HCT116 (cell line): ENCODE measurements around the gene SORL1. TPM values are rescaled to one million over a fixed set of nuclear protein-coding genes. Genes with fewer than 3 reads are reported as not detected.

Experiments
- ATAC-seq: fragments of 200-7000 bp; cut with Tn5 transposase; 2 replicates; pipeline ENCODE4 v1.9.1; 2020; ENCODE audit warnings: mild to moderate bottlenecking, moderate library complexity
- BruUV-seq: library from RNA; stranded (reverse); fragments of 400-500 nt; replicated peaks from 2 replicates; lab custom pipeline; 2021; lab: Mats Ljungman, UMichigan
- CTCF ChIA-PET: fragments of 300-600 bp; sonication (Branson Sonifier 250); formaldehyde crosslinking; loops from one replicate; lab custom pipeline; 2021; ENCODE audit warnings: antibody characterized with exemption; lab: Charles Lee
- POLR2A ChIA-PET: fragments of 300-600, 350-600 bp; sonication (Branson Sonifier 250); formaldehyde crosslinking; loops from one replicate; lab custom pipeline; 2021; ENCODE audit warnings: antibody characterized with exemption; lab: Charles Lee
- RAD21 ChIA-PET, 2 experiments: fragments of 300-600 bp; sonication (Branson Sonifier 250); formaldehyde crosslinking; loops; one replicate each; lab custom pipeline; 2023; ENCODE audit warnings: low total read pairs in 2 of 2; ENCODE audit not compliant: uncharacterized antibody in 2 of 2, unreplicated experiment in 2 of 2, low non-redundant PET in 1 of 2; lab: Charles Lee
- DNase-seq: peaks from one replicate; pipeline ENCODE4 v3.0.0-alpha.2; 2010; ENCODE audit warnings: low read depth, low spot score
- H2AFZ ChIP-seq: fragments of 200-600 bp; shearing (Covaris generic), sonication (generic); 2 replicates; pipeline ENCODE4 v1.6.1; 2017; ENCODE audit warnings: low read depth, mixed run types, mixed read lengths, antibody characterized with exemption, low read length; ENCODE audit not compliant: poor library complexity, severe bottlenecking
- H3K27ac ChIP-seq: 2 replicates; pipeline ENCODE4 v1.5.1; 2012; ENCODE audit warnings: low read depth, low read length
- H3K27me3 ChIP-seq: fragments of 200-600 bp; sonication (generic); 2 replicates; pipeline ENCODE4 v1.6.1; 2016; ENCODE audit warnings: mixed run types, low read length, mixed read lengths; ENCODE audit not compliant: insufficient read depth
- H3K36me3 ChIP-seq, 2 experiments: fragments of 200-500 bp in 1 of 2; fragments of 200-600 bp in 1 of 2; sonication (Bioruptor generic) in 1 of 2; sonication (generic) in 1 of 2; 2 replicates each; pipeline versions ENCODE4 v1.5.1 to v1.6.1; 2014 to 2016; ENCODE audit warnings: low read length in 2 of 2, inconsistent platforms in 1 of 2, mixed read lengths in 1 of 2, mixed run types in 1 of 2; ENCODE audit not compliant: insufficient read depth in 2 of 2, control insufficient read depth in 1 of 2
- H3K4me1 ChIP-seq, 2 experiments: fragments of 200-600 bp in 1 of 2; sonication (generic) in 1 of 2; 2 replicates each; pipeline versions ENCODE4 v1.5.1 to v1.6.1; 2012 to 2017; ENCODE audit warnings: low read length in 2 of 2, inconsistent platforms in 1 of 2, mild to moderate bottlenecking in 1 of 2, mixed read lengths in 1 of 2, mixed run types in 1 of 2, moderate library complexity in 1 of 2; ENCODE audit not compliant: insufficient read depth in 2 of 2, control insufficient read depth in 1 of 2
- H3K4me2 ChIP-seq: fragments of 200-600 bp; sonication (generic); 2 replicates; pipeline ENCODE4 v1.6.1; 2017; ENCODE audit warnings: mixed run types, low read length, mixed read lengths
- H3K4me3 ChIP-seq, 2 experiments: fragments of 200-600 bp in 1 of 2; sonication (generic) in 1 of 2; replicated peaks in 1 of 2; 2 replicates each; pipeline ENCODE4 v1.5.1; 2011 to 2016; ENCODE audit warnings: low read length in 2 of 2, control low read depth in 1 of 2, low read depth in 1 of 2, mild to moderate bottlenecking in 1 of 2, mixed read lengths in 1 of 2, mixed run types in 1 of 2
- H3K79me2 ChIP-seq: fragments of 200-600 bp; sonication (generic); 2 replicates; pipeline ENCODE4 v1.6.1; 2017; ENCODE audit warnings: mild to moderate bottlenecking, mixed run types, low read length, moderate library complexity, mixed read lengths; ENCODE audit not compliant: insufficient read depth
- H3K9ac ChIP-seq: fragments of 200-600 bp; sonication (generic); 2 replicates; pipeline ENCODE4 v1.6.1; 2016; ENCODE audit warnings: low read length, mixed read lengths
- H3K9me2 ChIP-seq: fragments of 200-600 bp; sonication (generic), shearing (Covaris generic); 2 replicates; pipeline ENCODE4 v1.6.1; 2017; ENCODE audit warnings: mixed run types, mild to moderate bottlenecking, moderate library complexity; ENCODE audit not compliant: insufficient read depth
- H3K9me3 ChIP-seq, 2 experiments: fragments of 200-500 bp in 1 of 2; fragments of 200-600 bp in 1 of 2; sonication (Bioruptor generic) in 1 of 2; sonication (generic) in 1 of 2; 2 replicates each; pipeline ENCODE4 v1.6.1; 2014 to 2017; ENCODE audit warnings: low read length in 2 of 2, mixed read lengths in 2 of 2, inconsistent platforms in 1 of 2, low read depth in 1 of 2, mild to moderate bottlenecking in 1 of 2, mixed run types in 1 of 2, moderate library complexity in 1 of 2; ENCODE audit not compliant: control insufficient read depth in 1 of 2, insufficient read depth in 1 of 2
- H4K20me1 ChIP-seq: fragments of 200-600 bp; sonication (generic), shearing (Covaris generic); 2 replicates; pipeline ENCODE4 v1.6.1; 2017; ENCODE audit warnings: mixed run types, mild to moderate bottlenecking, moderate library complexity; ENCODE audit not compliant: insufficient read depth
- CBX3 ChIP-seq: IDR thresholded peaks from 2 replicates; pipeline ENCODE4 v1.6.1; 2012; ENCODE audit warnings: low read depth
- ELF1 ChIP-seq: IDR thresholded peaks from 2 replicates; pipeline ENCODE4 v1.6.1; 2012; ENCODE audit warnings: low read depth, borderline replicate concordance
- EZH2 ChIP-seq: fragments of 200-600 bp; sonication (generic); IDR thresholded peaks from 2 replicates; pipeline ENCODE4 v1.6.1; 2017; ENCODE audit warnings: antibody characterized with exemption, mixed run types
- FOSL1 ChIP-seq: IDR thresholded peaks from 2 replicates; pipeline ENCODE4 v1.6.1; 2012; ENCODE audit warnings: low read depth
- JUND ChIP-seq: IDR thresholded peaks from 2 replicates; pipeline ENCODE4 v1.6.1; 2012
- POLR2A ChIP-seq: IDR thresholded peaks from 2 replicates; pipeline ENCODE4 v1.7.0; 2011; ENCODE audit warnings: borderline replicate concordance; ENCODE audit not compliant: insufficient read depth, insufficient read length; ENCODE audit errors: extremely low read depth
- POLR2AphosphoS5 ChIP-seq: IDR thresholded peaks from 2 replicates; pipeline ENCODE4 v1.6.1; 2011; ENCODE audit warnings: mild to moderate bottlenecking, low read depth, low read length, moderate library complexity
- SIN3A ChIP-seq: IDR thresholded peaks from 2 replicates; pipeline ENCODE4 v1.6.1; 2012; ENCODE audit warnings: low read depth
- SP1 ChIP-seq: IDR thresholded peaks from 2 replicates; pipeline ENCODE4 v1.6.1; 2012; ENCODE audit warnings: low read depth
- SRF ChIP-seq: IDR thresholded peaks from 2 replicates; pipeline ENCODE4 v1.6.1; 2012; ENCODE audit warnings: low read depth
- TCF7L2 ChIP-seq: IDR thresholded peaks from 2 replicates; pipeline ENCODE4 v1.7.0; 2011; ENCODE audit warnings: borderline replicate concordance, inconsistent platforms; ENCODE audit not compliant: insufficient read depth, insufficient read length; ENCODE audit errors: extremely low read depth
- YY1 ChIP-seq: IDR thresholded peaks from 2 replicates; pipeline ENCODE4 v1.6.1; 2011; ENCODE audit warnings: low read length, low read depth, moderate library complexity, mild to moderate bottlenecking; ENCODE audit not compliant: insufficient replicate concordance; ENCODE audit errors: extremely low read depth
- ZFX ChIP-seq: fragments of 450-650 bp; IDR thresholded peaks from 2 replicates; pipeline ENCODE4 v1.6.1; 2017
- intact Hi-C: fragments of 100-400 bp; cut with micrococcal nuclease; formaldehyde crosslinking; loops from 2 replicates; pipeline ENCODE4 v1.10.0; 2022
- total RNA-seq: library from RNA; stranded (reverse); gene quantifications from one replicate; pipeline ENCODE4 v1.2.1, GENCODE V29; 2021; ENCODE audit not compliant: unreplicated experiment
- TF ChIP-seq, protein P1 (sequence below): IDR thresholded peaks from 2 replicates; pipeline ENCODE4 v1.6.1; 2012
- TF ChIP-seq, protein P2 (sequence below): IDR thresholded peaks from 2 replicates; pipeline ENCODE4 v1.6.1; 2012

SORL1 gene
- total RNA-seq, 1 experiment from 2014 or later, result 17.4 TPM

DNA sequence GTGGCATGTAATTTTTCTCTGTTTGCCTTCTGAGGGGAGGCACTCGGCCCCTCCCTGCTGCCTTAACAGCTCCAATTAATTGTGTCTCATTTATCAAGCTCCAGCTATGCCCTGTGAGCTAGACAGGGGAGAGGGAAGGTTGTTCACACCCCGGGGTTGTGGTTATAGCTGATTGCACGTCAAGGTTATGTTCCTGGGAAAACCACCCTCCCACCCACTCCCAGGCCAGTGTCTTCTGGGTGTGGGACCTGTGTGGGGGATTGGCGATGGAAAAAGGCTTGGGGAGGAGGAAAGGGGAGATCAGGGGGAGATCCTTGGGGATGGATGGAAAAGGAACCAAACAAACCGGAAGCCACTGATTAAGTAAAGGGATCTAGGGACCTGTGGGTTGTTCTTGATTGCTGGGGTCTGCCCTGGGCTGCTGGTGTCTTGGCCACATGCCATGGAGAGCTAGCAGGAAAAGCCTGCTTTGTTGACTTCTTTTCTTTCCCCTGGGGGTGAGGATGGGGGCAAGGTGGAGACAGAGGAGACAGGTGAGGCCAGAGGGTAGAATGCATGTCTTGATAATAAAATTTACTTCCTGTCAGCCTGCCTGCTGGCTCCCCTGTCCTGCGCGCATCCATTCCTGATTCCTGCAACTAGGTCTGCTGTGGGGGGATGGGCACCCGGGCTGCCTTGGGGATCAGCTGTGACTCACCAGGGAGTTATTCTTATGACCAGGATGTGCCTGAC is 14.1 kb downstream of the SORL1 start:
- Histone ChIP-seq H3K27ac (peak overlapping the region; percentile 78), H3K4me2 (peak overlapping the region; percentile 66), H3K9ac (peak overlapping the region; percentile 57), H3K9me3 (no peaks in the 10 kb centered on the region), H4K20me1 (no peaks in the 10 kb centered on the region), H3K4me3 (peak overlapping the region; percentile 31 to 51), H3K36me3 (no peaks in the 10 kb centered on the region), H3K79me2 (no peaks in the 10 kb centered on the region; the same call in 1 of the 2 replicates), H2AFZ (no peak overlapping the region), H3K27me3 (no peaks in the 10 kb centered on the region), H3K9me2 (no peaks in the 10 kb centered on the region), H3K4me1 (peaks cover 52 to 61% of the 10 kb centered on the region in 2 experiments)
- ChIA-PET CTCF (no interaction called here), POLR2A (interaction anchor here (0.8 to 2.0 kb wide), 4 partner anchors 10 to 15 kb away, joined by 3 to 8 read pairs (median 5); partner anchors contain the start of gene SORL1-AS1), RAD21 (no interaction called here)
- DNase-seq, result peak; percentile 93
- TF ChIP-seq ZFX (no peak), SP1 (peak; percentile 89), POLR2A (no peak), ELF1 (no peak), YY1 (peak; percentile 41), SRF (no peak), SIN3A (peak; percentile 63; the same call in 1 of the 2 replicates), FOSL1 (peak; percentile 90), EZH2 (no peak), POLR2AphosphoS5 (peak; percentile 66), CBX3 (peak; percentile 83), JUND (peak; percentile 93), TCF7L2 (peak; percentile 73)
- TF ChIP-seq, protein P1, sequence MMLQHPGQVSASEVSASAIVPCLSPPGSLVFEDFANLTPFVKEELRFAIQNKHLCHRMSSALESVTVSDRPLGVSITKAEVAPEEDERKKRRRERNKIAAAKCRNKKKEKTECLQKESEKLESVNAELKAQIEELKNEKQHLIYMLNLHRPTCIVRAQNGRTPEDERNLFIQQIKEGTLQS, result no peak
- TF ChIP-seq, protein P2, sequence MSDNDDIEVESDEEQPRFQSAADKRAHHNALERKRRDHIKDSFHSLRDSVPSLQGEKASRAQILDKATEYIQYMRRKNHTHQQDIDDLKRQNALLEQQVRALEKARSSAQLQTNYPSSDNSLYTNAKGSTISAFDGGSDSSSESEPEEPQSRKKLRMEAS, result peak; percentile 47; the same call in 1 of the 2 replicates
- peak; percentile 78 for ATAC-seq
- BruUV-seq, result no TSS peak
- intact Hi-C loops, result no loop called here
